ENCODE measurements around the gene KIF3A.

Gene KIF3A

DNA sequence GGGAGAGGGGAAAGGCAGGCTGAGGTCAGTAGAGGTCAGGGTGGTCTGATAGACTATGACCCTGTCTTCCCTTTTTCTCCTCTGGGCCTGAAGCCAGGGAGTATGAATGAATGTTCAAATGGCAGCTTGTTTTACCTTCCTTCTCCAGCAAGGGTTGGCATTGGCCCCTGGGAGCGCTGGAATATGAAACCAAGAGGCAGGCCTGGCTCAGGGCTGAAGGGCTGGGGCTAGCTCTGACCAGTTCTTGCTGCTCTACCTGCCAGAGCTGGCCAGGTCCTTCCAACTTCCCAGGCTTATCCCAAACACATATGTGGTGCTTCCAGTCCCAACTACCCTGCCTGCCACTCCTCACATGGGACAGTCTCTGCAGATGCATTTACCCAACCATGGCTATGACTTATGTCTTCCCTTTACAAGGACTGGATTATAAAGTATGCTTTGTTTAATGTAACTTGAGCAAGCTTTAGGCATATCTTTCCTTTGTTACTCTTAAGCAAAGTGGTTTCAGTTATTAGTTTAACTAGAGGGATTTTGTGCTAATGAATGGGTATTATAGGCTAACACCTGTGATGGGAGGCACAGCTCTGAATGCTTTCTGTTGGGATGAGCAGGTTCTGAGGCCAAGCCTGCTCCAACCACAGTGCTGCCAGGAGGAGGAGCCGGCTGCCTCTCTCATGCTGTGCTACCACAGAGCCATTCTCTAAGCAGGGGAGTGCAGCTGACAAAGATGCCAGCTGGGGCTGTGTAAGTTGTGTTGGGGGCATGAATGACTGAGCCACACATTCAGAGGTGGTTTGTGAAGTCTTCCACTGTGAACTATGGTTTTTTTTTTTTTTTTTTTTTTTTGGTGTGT is 16.0 kb upstream of the KIF3A start:
- DNase-seq: no peak

GRCh38 chr5:132752581-132753125 is 15.3 kb upstream of the KIF3A start:
- no peak for DNase-seq

- no peak for DNase-seq
These were observed 14.7 kb upstream of the KIF3A start for GRCh38 chr5:132751971-132752580.

GRCh38 chr5:132751444-132751843 is 14.1 kb upstream of the KIF3A start:
- no peak for DNase-seq

DNA sequence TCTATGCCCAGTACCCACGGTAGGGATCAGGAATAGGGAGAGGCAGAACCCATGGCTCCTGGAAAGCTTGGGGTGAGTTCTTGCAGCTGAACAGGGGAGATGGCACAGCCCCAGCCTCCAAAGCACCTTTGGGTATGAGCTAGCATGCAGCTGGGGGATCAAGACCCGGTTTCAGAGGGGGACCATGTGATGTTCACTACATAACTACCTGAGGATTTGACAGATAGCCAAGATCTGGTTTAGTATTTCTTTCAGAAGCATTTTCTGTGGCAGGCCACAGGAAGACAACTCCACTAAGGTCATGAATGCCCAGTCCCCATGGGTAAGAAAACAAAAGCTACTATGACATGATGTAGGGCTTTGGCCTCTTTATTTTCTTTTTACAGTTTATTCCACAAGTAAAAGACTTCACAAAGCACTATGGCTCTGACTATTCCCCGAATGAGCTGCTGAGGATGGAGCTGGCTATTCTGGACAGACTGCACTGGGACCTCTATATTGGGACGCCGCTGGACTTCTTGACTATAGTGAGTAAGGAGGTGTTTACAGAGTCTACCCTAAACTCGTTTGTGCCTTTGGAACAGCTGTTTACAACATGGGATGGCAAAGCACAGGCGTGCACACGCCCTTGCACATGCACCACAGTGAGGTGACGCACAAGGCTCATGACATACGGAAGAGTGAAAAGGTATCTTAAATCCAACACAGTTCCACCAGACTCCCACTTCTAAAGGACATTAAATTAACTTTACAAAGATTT is 13.3 kb upstream of the KIF3A start:
- DNase-seq: no peak

DNA sequence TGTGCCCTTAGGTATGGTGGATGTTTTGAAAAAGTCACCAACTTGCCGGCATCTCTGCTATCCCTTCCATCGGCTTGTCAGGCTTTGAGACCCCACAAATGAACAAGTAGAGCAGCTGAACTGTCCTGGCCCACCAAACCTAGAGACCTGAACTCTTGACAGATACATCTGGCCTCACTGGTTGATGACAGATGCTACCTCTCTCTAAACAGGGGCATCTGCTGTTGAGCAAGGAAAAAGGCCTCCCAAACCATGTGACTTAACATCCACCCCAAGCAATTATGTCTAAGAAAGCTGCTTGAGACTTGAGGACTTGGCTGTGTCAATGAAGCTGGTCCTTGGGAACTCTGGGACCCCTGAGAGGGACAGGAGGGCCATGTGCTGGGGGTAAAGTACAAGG is 12.2 kb upstream of the KIF3A start:
- DNase-seq: no peak

- no peak for DNase-seq
These were observed 11.2 kb upstream of the KIF3A start for GRCh38 chr5:132748522-132749000.

- DNase-seq: no peak
These were observed 10.5 kb upstream of the KIF3A start for GRCh38 chr5:132747616-132748440.

GRCh38 chr5:132746954-132747615 is 9.7 kb upstream of the KIF3A start, which contains the start of gene CCNI2:
Gene CCNI2 (plus strand): TSS chr5:132747426. CDS start chr5:132747496, 70 bp downstream.
- DNase-seq: no peak

GRCh38 chr5:132746592-132746953 is 9.2 kb upstream of the KIF3A start:
- no peak for DNase-seq

DNA sequence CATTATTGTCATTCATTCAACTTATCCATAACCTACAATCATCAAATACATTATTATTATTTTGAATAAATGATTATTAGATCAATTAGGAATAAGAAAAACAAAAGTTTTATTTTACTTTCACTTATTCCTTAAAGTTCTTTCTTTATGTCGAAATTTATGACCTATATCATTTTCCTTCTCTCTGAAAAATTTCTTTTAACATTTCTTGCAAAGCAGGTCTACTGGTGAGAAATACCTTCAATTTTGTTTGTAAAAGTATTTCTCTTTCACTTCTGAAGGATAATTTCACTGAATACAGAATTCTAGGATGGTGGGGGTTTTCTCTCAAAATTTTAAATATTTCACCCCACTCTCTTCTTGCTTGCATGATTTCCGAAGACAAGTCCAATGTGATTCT is 7.3 kb upstream of the KIF3A start:
- no peak for DNase-seq

DNA sequence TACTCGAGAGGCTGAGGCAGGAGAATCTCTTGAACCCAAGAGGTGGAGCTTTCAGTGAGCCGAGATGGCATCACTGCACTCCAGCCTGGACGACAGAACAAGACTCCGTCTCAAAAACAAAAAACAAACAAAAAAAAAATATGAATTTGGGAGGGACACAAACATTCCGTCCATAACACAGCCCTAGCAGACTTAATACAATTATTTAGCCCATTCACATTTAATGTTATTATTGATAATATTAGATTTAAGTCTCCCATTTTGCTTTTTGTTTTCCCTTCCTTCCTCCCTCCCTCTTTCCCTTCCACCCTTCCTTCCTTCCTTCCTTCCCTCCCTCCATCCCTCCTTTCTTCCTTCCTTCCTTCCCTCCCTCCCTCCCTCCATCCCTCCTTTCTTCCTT is 5.3 kb upstream of the KIF3A start:
- no peak for DNase-seq

- DNase-seq: no peak
These were observed 4.8 kb upstream of the KIF3A start for GRCh38 chr5:132742158-132742557.

- no peak for DNase-seq
These were observed 1.9 kb upstream of the KIF3A start for GRCh38 chr5:132739232-132739631.

GRCh38 chr5:132737982-132738681 is 786 bp upstream of the KIF3A start:
- no peak for DNase-seq

DNA sequence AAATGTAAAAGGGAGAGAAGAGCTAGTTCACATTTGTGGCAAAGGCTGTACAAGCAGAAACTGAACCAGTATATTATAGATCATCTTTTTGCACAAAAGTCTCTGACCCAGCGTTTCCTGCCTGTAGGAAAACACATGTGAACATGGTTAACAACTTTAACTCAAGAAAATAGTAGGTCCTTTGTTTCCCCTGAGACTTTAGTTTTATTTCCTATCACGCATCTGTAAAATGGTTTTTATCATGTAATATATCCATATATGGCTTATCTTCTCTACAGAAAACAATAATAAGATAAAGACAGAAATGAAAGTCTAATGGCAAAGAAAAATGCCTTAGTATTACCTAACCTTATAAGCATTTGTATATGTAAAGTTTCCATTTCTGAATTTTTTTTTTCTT is 2.7 kb downstream of the KIF3A start:
- no peak for DNase-seq

DNA sequence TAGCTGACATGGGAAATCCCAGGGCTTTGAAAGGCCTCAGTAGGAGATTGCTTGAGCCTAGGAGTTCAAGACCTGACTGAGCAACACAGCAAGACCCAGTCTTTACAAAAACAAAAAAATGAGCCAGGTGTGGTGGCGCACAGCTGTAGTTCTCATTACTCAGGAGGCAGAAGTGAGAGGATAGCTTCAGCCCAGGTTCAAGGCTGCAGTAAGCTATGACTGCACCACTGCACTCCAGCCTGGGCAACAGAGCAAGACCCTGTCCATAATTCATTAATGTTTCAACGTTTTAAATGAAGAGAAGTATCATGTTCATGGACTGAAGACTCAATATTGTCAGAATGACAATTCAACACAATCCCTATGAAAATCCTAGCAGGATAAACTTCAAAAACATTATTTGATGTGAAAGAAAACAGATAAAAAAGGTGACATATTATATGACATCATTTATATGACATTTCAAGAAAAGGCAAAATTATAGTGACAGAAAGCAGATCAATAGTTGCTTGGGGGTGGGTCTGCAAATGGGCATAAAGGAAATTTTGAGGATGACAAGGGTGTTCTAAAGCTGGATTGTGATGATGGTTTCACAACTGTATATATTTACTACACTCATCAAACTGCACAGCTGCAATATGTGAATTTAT is 3.7 kb downstream of the KIF3A start:
- DNase-seq: no peak

DNA sequence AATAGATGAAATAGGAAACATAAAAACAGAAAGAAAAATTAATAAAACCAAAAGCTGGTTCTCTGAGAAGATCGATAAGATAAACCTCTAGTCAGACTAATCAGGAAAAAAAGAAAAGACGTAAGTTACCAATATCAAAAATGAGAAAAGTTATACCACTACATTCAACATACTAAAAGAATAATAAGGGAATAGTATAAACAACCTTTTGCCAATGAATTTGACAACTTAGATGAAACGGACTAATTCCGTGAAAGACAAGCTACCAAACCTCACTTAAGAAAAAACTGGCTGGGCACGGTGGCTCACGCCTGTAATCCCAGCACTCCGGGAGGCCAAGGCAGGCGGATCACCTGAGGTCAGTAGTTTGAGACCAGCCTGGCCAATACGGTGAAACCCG is 7.5 kb downstream of the KIF3A start:
- no peak for DNase-seq

DNA sequence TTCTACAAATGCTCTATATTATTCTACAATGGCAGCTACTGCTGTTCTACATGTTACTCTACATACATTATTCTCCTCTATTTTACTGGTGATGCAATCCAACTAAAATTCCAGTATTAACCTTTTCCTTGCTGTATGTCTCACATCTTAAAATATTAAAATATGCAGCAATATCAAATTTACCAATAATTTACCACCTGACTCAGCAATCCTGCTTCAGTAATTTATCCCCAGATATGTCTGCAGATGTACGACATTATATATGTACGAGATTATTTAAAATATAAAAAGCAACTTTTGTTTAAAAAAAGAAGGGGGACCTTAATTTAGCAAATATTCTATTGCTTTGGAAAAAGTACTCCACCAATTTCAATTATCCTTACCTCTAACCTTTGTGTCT is 11.6 kb downstream of the KIF3A start:
- DNase-seq: no peak

GRCh38 chr5:132718544-132719312 is 18.6 kb downstream of the KIF3A start:
- DNase-seq: no peak
